Smooth muscle cell (in vitro differentiated cells): ENCODE results near the gene OLFML2A. TPM values are rescaled to one million over a fixed set of nuclear protein-coding genes. Genes with fewer than 3 reads are reported as not detected.

Experiments used
- DNase-seq: peaks from one replicate; lab custom pipeline; 2025; ENCODE audit not compliant: unreplicated experiment; lab: John Stamatoyannopoulos, UW
- H2AFZ ChIP-seq: fragments of 200-600 bp; sonication (generic); 2 replicates; pipeline ENCODE4 v1.6.0; 2016; ENCODE audit warnings: antibody characterized with exemption, low read depth, mild to moderate bottlenecking
- H3F3A ChIP-seq: fragments of 200-600 bp; sonication (generic); 2 replicates; pipeline ENCODE4 v1.6.0; 2017; ENCODE audit warnings: antibody characterized with exemption, low read depth
- H3K27ac ChIP-seq: fragments of 200-600 bp; sonication (generic); 2 replicates; pipeline ENCODE4 v1.5.1; 2016; ENCODE audit warnings: low read depth, mild to moderate bottlenecking
- H3K27me3 ChIP-seq: fragments of 200-600 bp; sonication (generic); 2 replicates; pipeline ENCODE4 v1.6.1; 2016; ENCODE audit warnings: low read depth, mild to moderate bottlenecking
- H3K36me3 ChIP-seq: fragments of 200-600 bp; sonication (generic); 2 replicates; pipeline ENCODE4 v1.5.1; 2016; ENCODE audit warnings: low read depth
- H3K4me1 ChIP-seq: fragments of 200-600 bp; sonication (generic); 2 replicates; pipeline ENCODE4 v1.5.1; 2016; ENCODE audit warnings: low read depth
- H3K4me2 ChIP-seq: fragments of 200-600 bp; sonication (generic); 2 replicates; pipeline ENCODE4 v1.6.0; 2016; ENCODE audit warnings: mild to moderate bottlenecking
- H3K4me3 ChIP-seq: fragments of 200-600 bp; sonication (generic); 2 replicates; pipeline ENCODE4 v1.5.1; 2016; ENCODE audit warnings: mild to moderate bottlenecking
- H3K79me2 ChIP-seq: fragments of 200-600 bp; sonication (generic); 2 replicates; pipeline ENCODE4 v1.6.0; 2016; ENCODE audit warnings: low read depth, mild to moderate bottlenecking
- H3K9ac ChIP-seq: fragments of 200-600 bp; sonication (generic); 2 replicates; pipeline ENCODE4 v1.6.0; 2016; ENCODE audit warnings: low read depth
- H3K9me3 ChIP-seq: fragments of 200-600 bp; sonication (generic); replicated peaks from 2 replicates; pipeline ENCODE4 v1.5.1; 2016; ENCODE audit warnings: low read depth
- H4K20me1 ChIP-seq: fragments of 200-600 bp; sonication (generic); 2 replicates; pipeline ENCODE4 v1.6.0; 2016; ENCODE audit warnings: low read depth
- CTCF ChIP-seq: fragments of 200-600 bp; sonication (generic); IDR thresholded peaks from 2 replicates; pipeline ENCODE4 v1.5.1; 2017; ENCODE audit warnings: borderline replicate concordance, mild to moderate bottlenecking, antibody characterized with exemption; ENCODE audit not compliant: insufficient read depth, poor library complexity, severe bottlenecking
- WGBS: methylation state at CpG from one replicate; pipeline ENCODE4 v1.1.7; 2016; ENCODE audit warnings: low lambda C conversion rate; 5-methylcytosine and 5-hydroxymethylcytosine counted together
- polyA plus RNA-seq: library from polyadenylated mRNA; unstranded; fragments of >200 nt; fragmentation: Nextera tagmentation; extraction: Ambion mirVana; gene quantifications from 2 replicates; pipeline ENCODE4 v1.2.1, GENCODE V29; 2016
- total RNA-seq: library from RNA; depleted of rRNA; stranded (reverse); fragments of >200 nt; gene quantifications from 2 replicates; pipeline ENCODE4 v1.2.3, GENCODE V29; 2014

The OLFML2A gene
- total and polyA plus RNA-seq, 2 experiments from 2014 or later: 3.5 to 17.0 TPM

- Histone ChIP-seq H3K36me3 (no peaks in the 10 kb centered on the region), H3K27ac (no peak overlapping the region), H2AFZ (no peak overlapping the region), H3K4me2 (no peak overlapping the region), H3K4me3 (no peak overlapping the region), H3K27me3 (no peaks in the 10 kb centered on the region), H4K20me1 (no peaks in the 10 kb centered on the region), H3F3A (no peaks in the 10 kb centered on the region), H3K9ac (no peak overlapping the region), H3K4me1 (no peaks in the 10 kb centered on the region), H3K9me3 (no peaks in the 10 kb centered on the region), H3K79me2 (no peaks in the 10 kb centered on the region)
- no peak for DNase-seq
- no peak for TF ChIP-seq CTCF
- WGBS: 98% methylated on average over 8 of the region's 8 CpGs
Observed at GRCh38 chr9:124803911-124804310, 27.0 kb downstream of the OLFML2A start.

DNA sequence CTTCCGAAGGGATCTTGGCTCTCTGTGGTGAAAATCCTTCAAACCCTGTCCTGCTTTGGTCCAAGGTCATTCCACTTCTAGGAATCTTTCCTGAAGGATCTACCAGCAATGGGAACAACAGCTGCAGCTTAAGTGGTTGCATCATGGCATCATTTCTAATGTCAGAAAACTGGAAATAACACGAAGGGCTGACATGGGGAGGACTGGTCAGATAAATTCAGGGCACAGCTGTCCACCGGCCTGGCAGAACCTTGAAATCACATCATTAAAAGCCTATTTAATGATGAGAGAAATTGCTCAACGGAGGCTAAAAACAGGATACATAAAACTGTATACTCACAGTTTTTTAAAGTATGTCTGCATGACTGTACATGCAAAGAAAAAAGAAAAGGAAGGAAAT, 28.3 kb downstream of the OLFML2A start:
- no peak for DNase-seq

GRCh38 chr9:124808246-124808956, 31.5 kb downstream of the OLFML2A start:
- Histone ChIP-seq H3K9me3 (no peaks in the 10 kb centered on the region), H3F3A (peaks cover 23% of the 10 kb centered on the region), H3K4me3 (no peak overlapping the region), H3K36me3 (no peaks in the 10 kb centered on the region), H3K27me3 (no peaks in the 10 kb centered on the region), H3K4me2 (no peak overlapping the region), H3K27ac (no peak overlapping the region), H3K4me1 (peaks cover 18% of the 10 kb centered on the region), H4K20me1 (no peaks in the 10 kb centered on the region), H3K9ac (no peak overlapping the region), H2AFZ (no peak overlapping the region), H3K79me2 (no peaks in the 10 kb centered on the region)
- no peak for DNase-seq
- no peak for TF ChIP-seq CTCF
- 83% methylated on average over 12 of the region's 12 CpGs for WGBS

More for the DNA sequence above, 28.3 kb downstream of the OLFML2A start:
- no peaks in the 10 kb centered on the region for H3K4me1 ChIP-seq
- no peak overlapping the region for H3K4me2 ChIP-seq
- no peak overlapping the region for H3K4me3 ChIP-seq
- H2AFZ ChIP-seq: no peak overlapping the region
- H3K9ac ChIP-seq: no peak overlapping the region
- H3K36me3 ChIP-seq: no peaks in the 10 kb centered on the region
- H4K20me1 ChIP-seq: no peaks in the 10 kb centered on the region
- H3K27ac ChIP-seq: no peak overlapping the region
- peaks cover 5% of the 10 kb centered on the region for H3F3A ChIP-seq
- no peaks in the 10 kb centered on the region for H3K27me3 ChIP-seq
- WGBS: 60% methylated on average over 4 of the region's 4 CpGs
- H3K79me2 ChIP-seq: no peaks in the 10 kb centered on the region
- H3K9me3 ChIP-seq: no peaks in the 10 kb centered on the region
- no peak for TF ChIP-seq CTCF

- Histone ChIP-seq H3K27ac (peak overlapping the region; percentile 56), H3K9me3 (no peaks in the 10 kb centered on the region), H2AFZ (peak overlapping the region; percentile 45), H3K4me3 (no peak overlapping the region), H3K4me2 (no peak overlapping the region), H3K36me3 (no peaks in the 10 kb centered on the region), H3K4me1 (peaks cover 21% of the 10 kb centered on the region), H3K9ac (no peak overlapping the region), H3K27me3 (no peaks in the 10 kb centered on the region), H3F3A (peaks cover 25% of the 10 kb centered on the region), H3K79me2 (no peaks in the 10 kb centered on the region), H4K20me1 (no peaks in the 10 kb centered on the region)
- WGBS: 64% methylated on average over 6 of the region's 6 CpGs
- no peak for TF ChIP-seq CTCF
- no peak for DNase-seq
Observed at GRCh38 chr9:124809211-124809610, 32.3 kb downstream of the OLFML2A start.
